ENCODE results near the gene KLHDC4. TPM values are rescaled to one million over a fixed set of nuclear protein-coding genes. Genes with fewer than 3 reads are reported as not detected.

KLHDC4 gene
- total RNA-seq, 2 experiments from 2014 or later, result 147 to 233 TPM

- ChIA-PET POLR2A (no interaction called here), CTCF (ENCODE audit: unreplicated experiment) (no interaction called here)
- H3K4me3 ChIP-seq (ENCODE audit: low read depth, low read length, poor library complexity, severe bottlenecking), result no peak overlapping the region
- peaks cover 88% of the 10 kb centered on the region for H3K36me3 ChIP-seq (ENCODE audit: insufficient read depth, low read length)
- DNase-seq (ENCODE audit: low spot score), result no peak
- no peaks in the 10 kb centered on the region for H3K9me2 ChIP-seq (ENCODE audit: insufficient read depth, low read length)
- TF ChIP-seq CTCF (conservative IDR thresholded peaks at IDR 0.05; ENCODE audit: low read length), result no peak
- TF ChIP-seq EZH2phosphoT487 (IDR thresholded peaks at IDR 0.05; ENCODE audit: borderline replicate concordance, low read depth, low read length), result no peak
- H3K9me3 ChIP-seq (ENCODE audit: low read length), result no peaks in the 10 kb centered on the region
- H3K79me2 ChIP-seq (ENCODE audit: insufficient read depth, low read depth, low read length), result peaks cover 25% of the 10 kb centered on the region
- H2AFZ ChIP-seq (ENCODE audit: low read length), result no peak overlapping the region
- H4K20me1 ChIP-seq (ENCODE audit: insufficient read depth, low read length), result peaks cover 5% of the 10 kb centered on the region; the same call in 1 of the 2 replicates
- intact Hi-C loops (cut with micrococcal nuclease; ENCODE audit: unreplicated experiment), result no loop called here
- H3K4me2 ChIP-seq (ENCODE audit: low read length), result no peak overlapping the region
- no TSS peak for BruUV-seq (replicated peaks)
- H3K4me1 ChIP-seq (ENCODE audit: insufficient read depth, low read length, poor library complexity, severe bottlenecking), result no peaks in the 10 kb centered on the region
- no peak overlapping the region for H3K27ac ChIP-seq (ENCODE audit: low read depth, low read length, poor library complexity, severe bottlenecking)
These were observed 25.3 kb downstream of the KLHDC4 start for GRCh38 chr16:87740441-87740840.

- Histone ChIP-seq H3K4me1 (ENCODE audit: insufficient read depth, low read length, poor library complexity, severe bottlenecking) (no peaks in the 10 kb centered on the region), H2AFZ (ENCODE audit: low read length) (no peak overlapping the region), H3K27ac (ENCODE audit: low read depth, low read length, poor library complexity, severe bottlenecking) (no peak overlapping the region), H3K9me2 (ENCODE audit: insufficient read depth, low read length) (no peaks in the 10 kb centered on the region), H3K79me2 (ENCODE audit: insufficient read depth, low read depth, low read length) (peaks cover 29% of the 10 kb centered on the region), H4K20me1 (ENCODE audit: insufficient read depth, low read length) (peaks cover 5% of the 10 kb centered on the region; the same call in 1 of the 2 replicates), H3K4me3 (ENCODE audit: low read depth, low read length, poor library complexity, severe bottlenecking) (no peak overlapping the region), H3K9me3 (ENCODE audit: low read length) (no peaks in the 10 kb centered on the region), H3K4me2 (ENCODE audit: low read length) (no peak overlapping the region), H3K36me3 (ENCODE audit: insufficient read depth, low read length) (peaks cover 88% of the 10 kb centered on the region)
- no TSS peak for BruUV-seq (replicated peaks)
- POLR2A ChIA-PET, result no interaction called here
- intact Hi-C loops (cut with micrococcal nuclease; ENCODE audit: unreplicated experiment), result no loop called here
- no peak for DNase-seq (ENCODE audit: low spot score)
- TF ChIP-seq EZH2phosphoT487 (IDR thresholded peaks at IDR 0.05; ENCODE audit: borderline replicate concordance, low read depth, low read length), result no peak
- TF ChIP-seq CTCF (conservative IDR thresholded peaks at IDR 0.05; ENCODE audit: low read length), result no peak
- CTCF ChIA-PET (ENCODE audit: unreplicated experiment), result no interaction called here
These were observed 26.0 kb downstream of the KLHDC4 start for GRCh38 chr16:87739801-87740200.

- Histone ChIP-seq H3K4me1 (ENCODE audit: insufficient read depth, low read length, poor library complexity, severe bottlenecking) (peaks cover 28% of the 10 kb centered on the region), H3K9me3 (ENCODE audit: low read length) (no peaks in the 10 kb centered on the region), H4K20me1 (ENCODE audit: insufficient read depth, low read length) (no peaks in the 10 kb centered on the region), H3K9me2 (ENCODE audit: insufficient read depth, low read length) (no peaks in the 10 kb centered on the region), H3K4me2 (ENCODE audit: low read length) (no peak overlapping the region), H3K36me3 (ENCODE audit: insufficient read depth, low read length) (peaks cover 81% of the 10 kb centered on the region), H3K79me2 (ENCODE audit: insufficient read depth, low read depth, low read length) (peaks cover 23% of the 10 kb centered on the region; the same call in 1 of the 2 replicates), H3K27ac (ENCODE audit: low read depth, low read length, poor library complexity, severe bottlenecking) (no peak overlapping the region), H3K4me3 (ENCODE audit: low read depth, low read length, poor library complexity, severe bottlenecking) (no peak overlapping the region), H2AFZ (ENCODE audit: low read length) (no peak overlapping the region)
- POLR2A ChIA-PET, result no interaction called here
- TF ChIP-seq CTCF (conservative IDR thresholded peaks at IDR 0.05; ENCODE audit: low read length) (no peak), EZH2phosphoT487 (IDR thresholded peaks at IDR 0.05; ENCODE audit: borderline replicate concordance, low read depth, low read length) (no peak)
- intact Hi-C loops (cut with micrococcal nuclease; ENCODE audit: unreplicated experiment), result no loop called here
- DNase-seq (ENCODE audit: low spot score), result no peak
- no TSS peak for BruUV-seq (replicated peaks)
- CTCF ChIA-PET (ENCODE audit: unreplicated experiment), result no interaction called here
These were observed 29.8 kb downstream of the KLHDC4 start for GRCh38 chr16:87736008-87736382.

Measured in OCI-LY7 (cell line).